HEK293 (cell line): ENCODE measurements around the gene RAE1.

Experiments used
- CTCF ChIA-PET: fragments of 350-600 bp; formaldehyde crosslinking; extraction: SDS; loops from one replicate; lab custom pipeline; 2021; ENCODE audit warnings: antibody characterized with exemption; lab: Yijun Ruan, JAX
- POLR2A ChIA-PET: fragments of 300-600 bp; formaldehyde crosslinking; extraction: SDS; loops from one replicate; lab custom pipeline; 2020; ENCODE audit warnings: antibody characterized with exemption, inconsistent platforms; lab: Yijun Ruan, JAX
- H3K27ac ChIP-seq: fragments of 200-500 bp; sonication (Bioruptor generic); 2 replicates; pipeline ENCODE4 v1.5.1; 2014; ENCODE audit warnings: low read depth, low read length, control low read depth, inconsistent platforms; ENCODE audit errors: extremely low read depth
- H3K36me3 ChIP-seq, 2 experiments: fragments of 200-500 bp in 1 of 2; sonication (Bioruptor generic) in 1 of 2; 1 replicate in 1 of 2; 2 replicates in 1 of 2; pipeline ENCODE4 v1.5.1; 2014 to 2017; ENCODE audit warnings: inconsistent platforms in 2 of 2, low read length in 2 of 2; ENCODE audit not compliant: control insufficient read depth in 2 of 2, insufficient read depth in 1 of 2
- H3K4me1 ChIP-seq: fragments of 200-500 bp; sonication (Bioruptor generic); 2 replicates; pipeline ENCODE4 v1.5.1; 2014; ENCODE audit warnings: mild to moderate bottlenecking, low read length, inconsistent platforms; ENCODE audit not compliant: control insufficient read depth, insufficient read depth
- H3K4me3 ChIP-seq: 2 replicates; pipeline ENCODE4 v1.5.1; 2011; ENCODE audit warnings: low read depth, mild to moderate bottlenecking, control low read depth, low read length, moderate library complexity
- H3K9me3 ChIP-seq: fragments of 200-500 bp; sonication (Bioruptor generic); 2 replicates; pipeline ENCODE4 v1.5.1; 2014; ENCODE audit warnings: low read depth, low read length, inconsistent platforms; ENCODE audit not compliant: control insufficient read depth, insufficient read depth
- KLF1 ChIP-seq: fragments of 450-650 bp; formaldehyde crosslinking; IDR thresholded peaks from 2 replicates; pipeline ENCODE4 v1.5.1; 2016; ENCODE audit warnings: missing biosample characterization, missing genetic modification characterization
- KLF7 ChIP-seq: fragments of 450-650 bp; formaldehyde crosslinking; IDR thresholded peaks from 2 replicates; pipeline ENCODE4 v1.5.1; 2016; ENCODE audit warnings: missing biosample characterization, missing genetic modification characterization, borderline replicate concordance
- PATZ1 ChIP-seq: fragments of 450-650 bp; formaldehyde crosslinking; IDR thresholded peaks from 2 replicates; pipeline ENCODE4 v1.5.1; 2016; ENCODE audit warnings: missing biosample characterization, missing genetic modification characterization
- PBX3 ChIP-seq: sonication (generic); formaldehyde crosslinking; IDR thresholded peaks from 2 replicates; pipeline ENCODE4 v1.8.1; 2022; ENCODE audit warnings: mild to moderate bottlenecking, moderate library complexity, missing genetic modification reagents
- ZBTB17 ChIP-seq: fragments of 450-650 bp; formaldehyde crosslinking; IDR thresholded peaks from 2 replicates; pipeline ENCODE4 v1.5.1; 2016; ENCODE audit warnings: missing biosample characterization, missing genetic modification characterization
- ZBTB26 ChIP-seq: fragments of 450-650 bp; formaldehyde crosslinking; optimal IDR thresholded peaks from 2 replicates; pipeline ENCODE3; 2016; ENCODE audit warnings: missing biosample characterization, mild to moderate bottlenecking, missing genetic modification characterization
- ZBTB49 ChIP-seq: fragments of 450-650 bp; formaldehyde crosslinking; IDR thresholded peaks from 2 replicates; pipeline ENCODE4 v1.5.1; 2016; ENCODE audit warnings: missing biosample characterization, missing genetic modification characterization, low read depth
- ZBTB6 ChIP-seq: fragments of 450-650 bp; formaldehyde crosslinking; IDR thresholded peaks from 2 replicates; pipeline ENCODE4 v1.5.1; 2017; ENCODE audit warnings: missing biosample characterization, missing genetic modification characterization
- ZBTB8A ChIP-seq: fragments of 450-650 bp; formaldehyde crosslinking; IDR thresholded peaks from 2 replicates; pipeline ENCODE4 v1.5.1; 2016; ENCODE audit warnings: missing biosample characterization, missing genetic modification characterization
- ZFHX2 ChIP-seq: fragments of 450-650 bp; formaldehyde crosslinking; conservative IDR thresholded peaks from 2 replicates; pipeline ENCODE4 v1.5.1; 2016; ENCODE audit warnings: missing biosample characterization, missing genetic modification characterization
- ZIC2 ChIP-seq: fragments of 450-650 bp; formaldehyde crosslinking; IDR thresholded peaks from 2 replicates; pipeline ENCODE4 v1.5.1; 2016; ENCODE audit warnings: missing biosample characterization, missing genetic modification characterization
- ZNF138 ChIP-seq: fragments of 450-650 bp; formaldehyde crosslinking; IDR thresholded peaks from 2 replicates; pipeline ENCODE4 v1.5.1; 2016; ENCODE audit warnings: missing biosample characterization, missing genetic modification characterization, borderline replicate concordance
- ZNF174 ChIP-seq: fragments of 450-650 bp; formaldehyde crosslinking; IDR thresholded peaks from 2 replicates; pipeline ENCODE4 v1.5.0; 2017; ENCODE audit warnings: missing biosample characterization, mild to moderate bottlenecking, missing genetic modification characterization
- ZNF302 ChIP-seq: fragments of 450-650 bp; formaldehyde crosslinking; IDR thresholded peaks from 2 replicates; pipeline ENCODE4 v1.5.1; 2016; ENCODE audit warnings: missing biosample characterization, missing genetic modification characterization, low read depth
- ZNF335 ChIP-seq: fragments of 450-650 bp; formaldehyde crosslinking; conservative IDR thresholded peaks from 2 replicates; pipeline ENCODE4 v1.5.1; 2016; ENCODE audit warnings: missing biosample characterization, missing genetic modification characterization
- ZNF341 ChIP-seq: fragments of 450-650 bp; formaldehyde crosslinking; IDR thresholded peaks from 2 replicates; pipeline ENCODE4; 2016; ENCODE audit warnings: low read depth, missing biosample characterization, missing genetic modification characterization
- ZNF449 ChIP-seq: fragments of 450-650 bp; formaldehyde crosslinking; IDR thresholded peaks from 2 replicates; pipeline ENCODE4 v1.5.1; 2017; ENCODE audit warnings: missing biosample characterization, mild to moderate bottlenecking, missing genetic modification characterization, moderate library complexity
- ZNF561 ChIP-seq: fragments of 450-650 bp; IDR thresholded peaks from 2 replicates; pipeline ENCODE4 v1.5.1; 2018; ENCODE audit warnings: missing biosample characterization, missing genetic modification characterization, borderline replicate concordance
- ZNF610 ChIP-seq: fragments of 450-650 bp; formaldehyde crosslinking; IDR thresholded peaks from 2 replicates; pipeline ENCODE4 v1.5.1; 2016; ENCODE audit warnings: missing biosample characterization, missing genetic modification characterization, borderline replicate concordance
- ZNF704 ChIP-seq: fragments of 450-650 bp; formaldehyde crosslinking; IDR thresholded peaks from 2 replicates; pipeline ENCODE4 v1.5.1; 2016; ENCODE audit warnings: missing biosample characterization, missing genetic modification characterization
- ZNF785 ChIP-seq: fragments of 450-650 bp; formaldehyde crosslinking; IDR thresholded peaks from 2 replicates; pipeline ENCODE4 v1.5.1; 2016; ENCODE audit warnings: missing biosample characterization, missing genetic modification characterization

The RAE1 gene

GRCh38 chr20:57390604-57391438 lies 39.8 kb downstream of the RAE1 start, which contains the start of gene RBM38 (continued):
- 0 out of 2 replicates have a peak, but pooled peaks have one; percentile 41 for TF ChIP-seq ZNF610 (tag by site-specific recombination)
- TF ChIP-seq ZNF449: no peak
- TF ChIP-seq ZNF335: peak; percentile 49
- TF ChIP-seq ZNF561 (tag by site-specific recombination): peak; percentile 71; the same call in 1 of the 2 replicates
- no peak for TF ChIP-seq ZIC2 (tag by site-specific recombination)
- peak; percentile 14; the same call in 1 of the 2 replicates for TF ChIP-seq ZBTB17
- TF ChIP-seq PATZ1: peak; percentile 27
- peak; percentile 58 for TF ChIP-seq KLF1 (tag by site-specific recombination)
- TF ChIP-seq ZNF302: no peak
- no peak for TF ChIP-seq PBX3 (CRISPR knock-in tag)

- H3K27ac ChIP-seq: peak overlapping the region; percentile 74; the same call in 1 of the 2 replicates
- CTCF ChIA-PET: interaction anchor here (0.5 to 1.5 kb wide), 3 partner anchors 46 to 231 kb away, joined by 3 to 7 read pairs (median 3); no protein-coding TSS in a partner anchor
- H3K4me1 ChIP-seq: no peaks in the 10 kb centered on the region; the same call in 1 of the 2 replicates
- H3K4me3 ChIP-seq: peak overlapping the region; percentile 73
- H3K36me3 ChIP-seq: peaks cover 0 to 43% of the 10 kb centered on the region in 2 experiments; a peak in 1 of 3 replicates
- POLR2A ChIA-PET: interaction anchor here (1.0 to 1.2 kb wide), 3 partner anchors 10 to 44 kb away, joined by 3 to 4 read pairs (median 4); no protein-coding TSS in a partner anchor
- no peaks in the 10 kb centered on the region for H3K9me3 ChIP-seq
- TF ChIP-seq ZBTB49 (tag by site-specific recombination) (no peak), ZBTB6 (tag by site-specific recombination) (no peak), ZBTB26 (peak; percentile 79), ZNF561 (tag by site-specific recombination) (0 out of 2 replicates have a peak, but pooled peaks have one; percentile 8), ZNF785 (tag by site-specific recombination) (no peak), ZNF174 (tag by site-specific recombination) (no peak), ZNF138 (tag by site-specific recombination) (no peak), KLF7 (tag by site-specific recombination) (no peak), ZFHX2 (tag by site-specific recombination) (peak; percentile 62), ZNF704 (no peak), ZBTB8A (tag by site-specific recombination) (peak; percentile 5; the same call in 1 of the 2 replicates), KLF1 (tag by site-specific recombination) (peak; percentile 39; the same call in 1 of the 2 replicates), ZNF341 (tag by site-specific recombination) (peak; percentile 15; the same call in 1 of the 2 replicates)
These were observed 40.6 kb downstream of the RAE1 start for GRCh38 chr20:57391439-57392301.
